GM13977 (cell line): Measurements from ENCODE around the gene RASGRP3.

Source experiments
- DNase-seq: peaks from one replicate; pipeline ENCODE4 v3.0.0; 2012; ENCODE audit warnings: low spot score
- in situ Hi-C: fragments of 300-500 bp; cut with MboI; formaldehyde crosslinking; loops from one replicate; pipeline ENCODE4 v1.12.0; 2022; ENCODE audit warnings: low sequenced_read_pairs, low pct_unique_long_range_greater_than_20kb, mixed read lengths, inconsistent platforms; ENCODE audit not compliant: unreplicated experiment
- TF ChIP-seq, protein P1 (sequence below): IDR thresholded peaks from 2 replicates; pipeline ENCODE4 v1.5.1; 2012; ENCODE audit warnings: mild to moderate bottlenecking, control low read depth; ENCODE audit not compliant: insufficient read depth; ENCODE audit errors: extremely low read depth, missing control alignments

RASGRP3 gene

DNA sequence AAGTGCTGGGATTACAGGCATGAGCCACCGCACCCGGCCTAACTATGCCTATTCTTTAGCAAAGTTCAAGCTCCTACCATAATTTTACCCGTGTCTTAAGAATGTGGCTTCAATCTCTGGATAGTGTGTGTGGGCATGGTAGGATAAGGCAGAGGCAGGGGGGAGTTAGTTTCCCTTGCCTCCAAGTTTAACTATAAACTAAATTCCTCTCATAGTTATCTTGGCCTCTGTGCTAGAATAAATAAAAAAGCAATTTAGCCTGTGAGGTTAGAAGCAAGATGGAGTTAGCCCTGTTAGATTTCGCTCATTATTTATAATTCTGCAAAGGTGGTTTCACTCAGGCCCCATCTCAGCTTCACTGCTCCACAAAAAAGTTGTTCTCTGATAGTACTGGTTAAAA, 129.7 kb downstream of the RASGRP3 start:
- no peak for DNase-seq
- in situ Hi-C loops = no loop called here
- TF ChIP-seq, protein P1, sequence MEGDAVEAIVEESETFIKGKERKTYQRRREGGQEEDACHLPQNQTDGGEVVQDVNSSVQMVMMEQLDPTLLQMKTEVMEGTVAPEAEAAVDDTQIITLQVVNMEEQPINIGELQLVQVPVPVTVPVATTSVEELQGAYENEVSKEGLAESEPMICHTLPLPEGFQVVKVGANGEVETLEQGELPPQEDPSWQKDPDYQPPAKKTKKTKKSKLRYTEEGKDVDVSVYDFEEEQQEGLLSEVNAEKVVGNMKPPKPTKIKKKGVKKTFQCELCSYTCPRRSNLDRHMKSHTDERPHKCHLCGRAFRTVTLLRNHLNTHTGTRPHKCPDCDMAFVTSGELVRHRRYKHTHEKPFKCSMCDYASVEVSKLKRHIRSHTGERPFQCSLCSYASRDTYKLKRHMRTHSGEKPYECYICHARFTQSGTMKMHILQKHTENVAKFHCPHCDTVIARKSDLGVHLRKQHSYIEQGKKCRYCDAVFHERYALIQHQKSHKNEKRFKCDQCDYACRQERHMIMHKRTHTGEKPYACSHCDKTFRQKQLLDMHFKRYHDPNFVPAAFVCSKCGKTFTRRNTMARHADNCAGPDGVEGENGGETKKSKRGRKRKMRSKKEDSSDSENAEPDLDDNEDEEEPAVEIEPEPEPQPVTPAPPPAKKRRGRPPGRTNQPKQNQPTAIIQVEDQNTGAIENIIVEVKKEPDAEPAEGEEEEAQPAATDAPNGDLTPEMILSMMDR = no peak

DNA sequence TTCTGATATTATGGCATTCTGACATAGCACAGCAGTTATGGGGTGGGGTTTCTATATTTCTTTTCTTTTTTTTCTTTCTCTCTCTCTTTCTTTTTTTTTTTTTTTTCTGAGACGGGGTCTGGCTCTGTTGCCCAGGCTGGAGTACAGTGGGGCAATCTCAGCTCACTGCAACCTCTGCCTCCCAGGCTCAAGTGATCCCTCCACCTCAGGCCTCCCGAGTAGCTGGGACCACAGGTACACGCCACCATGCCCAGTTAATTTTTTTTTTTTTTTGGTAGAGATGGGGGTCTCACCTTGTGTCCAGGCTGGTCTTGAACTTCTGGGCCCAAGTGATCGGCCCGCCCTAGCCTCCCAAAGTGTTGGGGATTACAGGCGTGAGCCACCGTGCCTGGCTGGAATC, 130.2 kb downstream of the RASGRP3 start:
- in situ Hi-C loops = no loop called here
- TF ChIP-seq, protein P1 = no peak
- DNase-seq = no peak

DNA sequence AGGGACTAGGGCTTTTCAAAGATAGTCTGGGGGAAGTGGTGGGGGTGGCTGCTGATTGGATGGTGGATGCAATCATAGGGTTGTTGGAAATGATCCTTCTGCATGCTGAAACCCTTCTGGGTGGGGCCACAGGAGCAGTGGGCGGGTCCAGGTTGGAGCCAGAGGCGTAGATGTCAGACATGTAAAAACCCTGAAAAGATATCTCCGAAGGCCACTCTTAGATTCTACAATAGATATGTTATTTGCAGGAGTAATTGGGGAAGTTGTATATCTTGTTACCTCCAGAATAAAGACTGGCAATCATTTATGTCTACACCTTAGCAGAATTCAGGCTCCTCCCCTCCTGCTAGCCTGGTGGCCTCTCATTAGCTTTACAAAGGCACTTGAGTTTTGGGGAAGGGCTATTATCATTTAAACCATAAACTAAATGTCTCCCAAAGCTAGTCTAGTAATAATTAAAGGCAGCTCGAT, 130.8 kb downstream of the RASGRP3 start:
- no peak for DNase-seq
- TF ChIP-seq, protein P1 = no peak
- in situ Hi-C loops = no loop called here

DNA sequence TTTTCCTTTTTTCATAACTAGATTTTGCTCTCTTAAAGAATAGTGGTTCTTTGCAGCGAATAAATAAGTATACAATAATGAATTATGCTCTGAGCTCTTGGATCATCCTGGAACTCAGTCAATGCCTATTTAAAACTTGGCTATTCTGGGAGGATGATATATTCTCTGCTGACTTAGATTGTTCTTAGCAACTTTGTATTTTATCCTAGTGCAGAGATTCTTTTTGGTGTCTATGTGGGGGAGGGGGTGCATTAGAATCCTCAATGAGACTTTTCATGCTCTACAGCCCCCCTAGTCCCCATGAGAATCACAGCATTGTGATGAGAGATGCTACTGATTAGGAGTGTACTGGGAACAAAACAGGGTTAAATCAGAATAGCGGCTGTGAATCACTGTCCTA, 131.5 kb downstream of the RASGRP3 start:
- in situ Hi-C loops = no loop called here
- TF ChIP-seq, protein P1 = no peak
- no peak for DNase-seq

DNA sequence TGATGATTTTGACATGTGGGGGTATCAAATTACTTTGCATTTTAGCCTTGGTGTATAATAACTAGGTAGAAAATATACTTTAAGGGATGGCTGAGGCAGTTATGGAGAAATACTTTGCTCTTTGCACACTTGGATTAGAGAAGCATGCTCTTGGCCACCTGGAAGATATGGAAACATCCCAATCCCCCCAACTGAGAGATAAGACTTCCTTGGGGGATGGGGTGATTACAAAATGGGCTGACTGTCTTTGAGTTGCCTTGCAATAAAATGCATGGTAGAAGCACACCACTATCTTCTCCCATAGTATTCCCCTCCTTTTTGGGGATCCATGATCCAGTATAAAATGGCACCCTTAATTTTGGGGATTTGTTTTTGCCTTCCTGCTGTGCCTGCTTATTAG, 137.7 kb downstream of the RASGRP3 start:
- no peak for DNase-seq
- TF ChIP-seq, protein P1 = no peak
- in situ Hi-C loops = no loop called here
